Measurements from ENCODE around the gene RPS19.
"Not testable (repeated sequence)": the region's sequence is repeated elsewhere in the genome, so short reads cannot be mapped to it uniquely, and the experiment has no call there.

RPS19 gene

GRCh38 chr19:41910240-41910991, 50.4 kb downstream of the RPS19 start:
- H3K27ac ChIP-seq (ENCODE audit: low read depth, low read length, severe bottlenecking) = no peak overlapping the region
- no peak overlapping the region for H3K4me3 ChIP-seq (ENCODE audit: extremely low read depth, insufficient read depth, low read length, poor library complexity, severe bottlenecking)
- no peaks in the 10 kb centered on the region for H3K4me1 ChIP-seq (ENCODE audit: control insufficient read depth, insufficient read depth, low read length, poor library complexity, severe bottlenecking)
- 75 to 77% methylated on average over 6 to 12 of the region's 12 CpGs for WGBS, 2 experiments (ENCODE audit: insufficient coverage in 2 of 2)
- H3K9me3 ChIP-seq (ENCODE audit: control insufficient read depth, low read length) = no peaks in the 10 kb centered on the region
- peaks cover 24% of the 10 kb centered on the region for H3K36me3 ChIP-seq (ENCODE audit: control insufficient read depth, insufficient read depth, low read length)

GRCh38 chr19:41910992-41911888, 51.2 kb downstream of the RPS19 start:
- Histone ChIP-seq H3K27ac (ENCODE audit: low read depth, low read length, severe bottlenecking) (no peak overlapping the region), H3K9me3 (ENCODE audit: control insufficient read depth, low read length) (no peaks in the 10 kb centered on the region), H3K4me1 (ENCODE audit: control insufficient read depth, insufficient read depth, low read length, poor library complexity, severe bottlenecking) (no peaks in the 10 kb centered on the region), H3K4me3 (ENCODE audit: extremely low read depth, insufficient read depth, low read length, poor library complexity, severe bottlenecking) (no peak overlapping the region), H3K36me3 (ENCODE audit: control insufficient read depth, insufficient read depth, low read length) (peaks cover 16% of the 10 kb centered on the region)
- 86 to 94% methylated on average over 7 to 12 of the region's 13 CpGs for WGBS, 2 experiments (ENCODE audit: insufficient coverage in 2 of 2)

- WGBS, 2 experiments (ENCODE audit: insufficient coverage in 2 of 2) = 15 to 19% methylated on average over 19 of the region's 29 CpGs
- Histone ChIP-seq H3K4me1 (ENCODE audit: control insufficient read depth, insufficient read depth, low read length, poor library complexity, severe bottlenecking) (no peaks in the 10 kb centered on the region), H3K4me3 (ENCODE audit: extremely low read depth, insufficient read depth, low read length, poor library complexity, severe bottlenecking) (no peak overlapping the region), H3K36me3 (ENCODE audit: control insufficient read depth, insufficient read depth, low read length) (peaks cover 9% of the 10 kb centered on the region), H3K27ac (ENCODE audit: low read depth, low read length, severe bottlenecking) (no peak overlapping the region), H3K9me3 (ENCODE audit: control insufficient read depth, low read length) (no peaks in the 10 kb centered on the region)
Measured at GRCh38 chr19:41911889-41912731, 52.1 kb downstream of the RPS19 start.

- no peaks in the 10 kb centered on the region for H3K9me3 ChIP-seq (ENCODE audit: control insufficient read depth, low read length)
- no peak overlapping the region for H3K4me3 ChIP-seq (ENCODE audit: extremely low read depth, insufficient read depth, low read length, poor library complexity, severe bottlenecking)
- no peak overlapping the region for H3K27ac ChIP-seq (ENCODE audit: low read depth, low read length, severe bottlenecking)
- H3K36me3 ChIP-seq (ENCODE audit: control insufficient read depth, insufficient read depth, low read length) = peaks cover 5% of the 10 kb centered on the region
- 0 to 2% methylated on average over 30 to 40 of the region's 51 CpGs for WGBS, 2 experiments (ENCODE audit: insufficient coverage in 2 of 2)
- no peaks in the 10 kb centered on the region for H3K4me1 ChIP-seq (ENCODE audit: control insufficient read depth, insufficient read depth, low read length, poor library complexity, severe bottlenecking)
Measured at GRCh38 chr19:41912899-41913537, 53.0 kb downstream of the RPS19 start.

- Histone ChIP-seq H3K9me3 (ENCODE audit: control insufficient read depth, low read length) (no peaks in the 10 kb centered on the region), H3K4me3 (ENCODE audit: extremely low read depth, insufficient read depth, low read length, poor library complexity, severe bottlenecking) (no peak overlapping the region), H3K36me3 (ENCODE audit: control insufficient read depth, insufficient read depth, low read length) (peaks cover 2% of the 10 kb centered on the region), H3K4me1 (ENCODE audit: control insufficient read depth, insufficient read depth, low read length, poor library complexity, severe bottlenecking) (no peaks in the 10 kb centered on the region), H3K27ac (ENCODE audit: low read depth, low read length, severe bottlenecking) (no peak overlapping the region)
- 10% methylated on average over 13 to 20 of the region's 21 CpGs for whole genome bisulfite sequencing, 2 experiments (ENCODE audit: insufficient coverage in 2 of 2)
Measured at GRCh38 chr19:41913538-41914423, 53.7 kb downstream of the RPS19 start.

GRCh38 chr19:41914424-41914834, 54.4 kb downstream of the RPS19 start:
- H3K27ac ChIP-seq (ENCODE audit: low read depth, low read length, severe bottlenecking); H3K36me3 ChIP-seq (ENCODE audit: control insufficient read depth, insufficient read depth, low read length); H3K4me3 ChIP-seq (ENCODE audit: extremely low read depth, insufficient read depth, low read length, poor library complexity, severe bottlenecking); H3K9me3 ChIP-seq (ENCODE audit: control insufficient read depth, low read length); H3K4me1 ChIP-seq (ENCODE audit: control insufficient read depth, insufficient read depth, low read length, poor library complexity, severe bottlenecking): not testable (repeated sequence)
- 17 to 20% methylated on average over 1 of the region's 5 CpGs for WGBS, 2 experiments (ENCODE audit: insufficient coverage in 2 of 2)

- Histone ChIP-seq H3K27ac (ENCODE audit: low read depth, low read length, severe bottlenecking) (no peak overlapping the region), H3K4me3 (ENCODE audit: extremely low read depth, insufficient read depth, low read length, poor library complexity, severe bottlenecking) (no peak overlapping the region), H3K4me1 (ENCODE audit: control insufficient read depth, insufficient read depth, low read length, poor library complexity, severe bottlenecking) (no peaks in the 10 kb centered on the region), H3K36me3 (ENCODE audit: control insufficient read depth, insufficient read depth, low read length) (no peaks in the 10 kb centered on the region), H3K9me3 (ENCODE audit: control insufficient read depth, low read length) (no peaks in the 10 kb centered on the region)
- 10 to 11% methylated on average over 32 to 34 of the region's 38 CpGs for WGBS, 2 experiments (ENCODE audit: insufficient coverage in 2 of 2)
Measured at GRCh38 chr19:41915021-41915775, 55.1 kb downstream of the RPS19 start.

- H3K9me3 ChIP-seq (ENCODE audit: control insufficient read depth, low read length) = no peaks in the 10 kb centered on the region
- H3K27ac ChIP-seq (ENCODE audit: low read depth, low read length, severe bottlenecking) = no peak overlapping the region
- WGBS, 2 experiments (ENCODE audit: insufficient coverage in 2 of 2) = 41 to 43% methylated on average over 12 to 21 of the region's 27 CpGs
- H3K4me1 ChIP-seq (ENCODE audit: control insufficient read depth, insufficient read depth, low read length, poor library complexity, severe bottlenecking) = no peaks in the 10 kb centered on the region
- no peak overlapping the region for H3K4me3 ChIP-seq (ENCODE audit: extremely low read depth, insufficient read depth, low read length, poor library complexity, severe bottlenecking)
- H3K36me3 ChIP-seq (ENCODE audit: control insufficient read depth, insufficient read depth, low read length) = no peaks in the 10 kb centered on the region
Measured at GRCh38 chr19:41915776-41916414, 55.8 kb downstream of the RPS19 start.

- Histone ChIP-seq H3K4me3 (ENCODE audit: extremely low read depth, insufficient read depth, low read length, poor library complexity, severe bottlenecking) (no peak overlapping the region), H3K4me1 (ENCODE audit: control insufficient read depth, insufficient read depth, low read length, poor library complexity, severe bottlenecking) (no peaks in the 10 kb centered on the region), H3K36me3 (ENCODE audit: control insufficient read depth, insufficient read depth, low read length) (no peaks in the 10 kb centered on the region), H3K9me3 (ENCODE audit: control insufficient read depth, low read length) (no peaks in the 10 kb centered on the region), H3K27ac (ENCODE audit: low read depth, low read length, severe bottlenecking) (no peak overlapping the region)
- WGBS, 2 experiments (ENCODE audit: insufficient coverage in 2 of 2) = 77 to 78% methylated on average over 8 of the region's 12 CpGs
Measured at GRCh38 chr19:41917676-41918075, 57.6 kb downstream of the RPS19 start.
